Fibroblast of lung (primary cell): ENCODE data around the gene S100A3. TPM values are rescaled to one million over a fixed set of nuclear protein-coding genes. Genes with fewer than 3 reads are reported as not detected.

Source experiments
- DNase-seq, 2 donors: peaks; one replicate each; pipeline versions ENCODE4 v3.0.0 to v3.0.0-alpha.2; 2010; ENCODE audit warnings: low read depth in 2 of 2
- H2AFZ ChIP-seq: 2 replicates; pipeline ENCODE4 v1.5.1; 2012; ENCODE audit warnings: low read length, control low read depth, inconsistent platforms
- H3K27ac ChIP-seq: 2 replicates; pipeline ENCODE4 v1.5.1; 2011; ENCODE audit warnings: low read length, control low read depth; ENCODE audit not compliant: insufficient read depth
- H3K27me3 ChIP-seq: 2 replicates; pipeline ENCODE4 v1.5.1; 2011; ENCODE audit warnings: mild to moderate bottlenecking, low read length; ENCODE audit not compliant: control insufficient read depth, insufficient read depth
- H3K36me3 ChIP-seq: 2 replicates; pipeline ENCODE4 v1.5.1; 2011; ENCODE audit warnings: low read length; ENCODE audit not compliant: control insufficient read depth, insufficient read depth
- H3K4me1 ChIP-seq: 2 replicates; pipeline ENCODE4 v1.5.1; 2011; ENCODE audit warnings: low read length; ENCODE audit not compliant: control insufficient read depth, insufficient read depth; ENCODE audit errors: extremely low read depth
- H3K4me2 ChIP-seq: 2 replicates; pipeline ENCODE4 v1.5.1; 2011; ENCODE audit warnings: low read length, control low read depth; ENCODE audit not compliant: insufficient read depth; ENCODE audit errors: extremely low read depth
- H3K4me3 ChIP-seq, 4 experiments: fragments of 200-600 bp in 1 of 4; sonication (generic) in 1 of 4; replicated peaks in 1 of 4; 2 replicates each; pipeline ENCODE4 v1.5.1; 2011 to 2016; ENCODE audit warnings: low read length in 4 of 4, low read depth in 3 of 4, mild to moderate bottlenecking in 3 of 4, control low read depth in 2 of 4, inconsistent platforms in 1 of 4, mixed read lengths in 1 of 4; ENCODE audit not compliant: insufficient read depth in 1 of 4; ENCODE audit errors: control extremely low read depth in 1 of 4
- H3K79me2 ChIP-seq: 2 replicates; pipeline ENCODE4 v1.5.1; 2012; ENCODE audit warnings: mild to moderate bottlenecking, low read length, inconsistent platforms; ENCODE audit not compliant: control insufficient read depth, insufficient read depth
- H3K9ac ChIP-seq: 2 replicates; pipeline ENCODE4 v1.5.1; 2011; ENCODE audit warnings: mild to moderate bottlenecking, low read length, control low read depth; ENCODE audit not compliant: insufficient read depth
- H3K9me3 ChIP-seq: 2 replicates; pipeline ENCODE4 v1.5.1; 2012; ENCODE audit warnings: low read depth, low read length; ENCODE audit not compliant: control insufficient read depth, insufficient read depth
- H4K20me1 ChIP-seq: 2 replicates; pipeline ENCODE4 v1.5.1; 2011; ENCODE audit warnings: low read length; ENCODE audit not compliant: control insufficient read depth, insufficient read depth; ENCODE audit errors: extremely low read depth
- EZH2 ChIP-seq: IDR thresholded peaks from 2 replicates; pipeline ENCODE4 v1.5.1; 2012; ENCODE audit warnings: low read length, control low read depth, mild to moderate bottlenecking; ENCODE audit errors: missing control alignments
- polyA plus RNA-seq, 2 donors: library from polyadenylated mRNA; depleted of rRNA in 1 of 2; stranded (reverse) in 1 of 2; unstranded in 1 of 2; fragments of >200 nt; gene quantifications; 2 replicates each; pipeline ENCODE4 v1.2.1, GENCODE V29; 2011 to 2012; ENCODE audit warnings: missing spikeins in 1 of 2
- total RNA-seq: library from RNA; depleted of rRNA; stranded (reverse); fragments of >200 nt; gene quantifications from 2 replicates; pipeline ENCODE4 v1.2.1, GENCODE V29; 2014
- TF ChIP-seq, protein P1 (sequence below), 2 donors: IDR thresholded peaks in 1 of 2; conservative IDR thresholded peaks in 1 of 2; 1 replicate in 1 of 2; 2 replicates in 1 of 2; pipeline ENCODE4 v1.5.1; 2011 to 2012; ENCODE audit warnings: low read length in 2 of 2, control low read depth in 1 of 2, inconsistent platforms in 1 of 2, low read depth in 1 of 2, mild to moderate bottlenecking in 1 of 2

S100A3 gene
- total and polyA plus RNA-seq, 2 donors (not counting 1 experiment from before 2014, with no cell fraction given), result 6.8 to 14.8 TPM

DNA sequence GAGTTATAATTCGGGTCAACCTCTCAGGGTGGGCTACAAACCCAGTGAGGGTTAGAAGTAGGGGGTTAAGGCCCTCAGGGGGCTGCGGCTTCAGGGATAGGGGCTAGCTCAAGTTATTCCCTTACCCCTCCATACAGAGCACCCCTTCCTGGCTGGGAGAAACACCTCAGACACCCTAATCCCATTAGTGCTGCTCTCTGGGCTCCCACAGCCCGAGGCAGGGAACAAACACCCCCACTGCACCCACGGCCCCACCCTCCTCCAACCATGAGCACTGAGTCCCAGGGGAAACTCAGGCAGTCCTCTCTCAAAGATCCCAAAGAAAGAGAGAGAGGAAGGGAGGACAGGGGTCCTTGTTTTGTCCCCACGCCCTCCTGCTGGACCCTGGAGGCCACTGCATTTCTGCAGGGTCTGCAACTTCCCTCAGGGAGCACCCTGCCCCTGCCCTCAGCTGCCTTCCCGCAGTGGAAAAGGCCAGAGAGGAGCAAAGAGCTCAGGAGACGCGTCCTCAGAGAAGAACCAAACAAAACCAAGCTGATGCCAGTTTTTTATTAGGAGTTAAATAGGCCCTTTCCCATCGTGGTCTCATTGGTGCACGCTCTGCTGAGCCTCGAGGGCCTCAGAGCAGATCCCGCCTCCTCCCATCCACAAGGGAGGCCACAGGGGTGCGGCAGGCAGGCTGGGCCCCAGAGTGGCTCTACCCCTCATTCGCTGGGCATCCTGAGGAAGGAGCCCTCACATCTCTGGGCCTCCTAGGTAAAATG is 2.1 kb downstream of the S100A3 start:
- peak overlapping the region; percentile 84 for H3K27ac ChIP-seq
- H3K9me3 ChIP-seq, result no peaks in the 10 kb centered on the region
- TF ChIP-seq EZH2, result no peak
- TF ChIP-seq, protein P1, sequence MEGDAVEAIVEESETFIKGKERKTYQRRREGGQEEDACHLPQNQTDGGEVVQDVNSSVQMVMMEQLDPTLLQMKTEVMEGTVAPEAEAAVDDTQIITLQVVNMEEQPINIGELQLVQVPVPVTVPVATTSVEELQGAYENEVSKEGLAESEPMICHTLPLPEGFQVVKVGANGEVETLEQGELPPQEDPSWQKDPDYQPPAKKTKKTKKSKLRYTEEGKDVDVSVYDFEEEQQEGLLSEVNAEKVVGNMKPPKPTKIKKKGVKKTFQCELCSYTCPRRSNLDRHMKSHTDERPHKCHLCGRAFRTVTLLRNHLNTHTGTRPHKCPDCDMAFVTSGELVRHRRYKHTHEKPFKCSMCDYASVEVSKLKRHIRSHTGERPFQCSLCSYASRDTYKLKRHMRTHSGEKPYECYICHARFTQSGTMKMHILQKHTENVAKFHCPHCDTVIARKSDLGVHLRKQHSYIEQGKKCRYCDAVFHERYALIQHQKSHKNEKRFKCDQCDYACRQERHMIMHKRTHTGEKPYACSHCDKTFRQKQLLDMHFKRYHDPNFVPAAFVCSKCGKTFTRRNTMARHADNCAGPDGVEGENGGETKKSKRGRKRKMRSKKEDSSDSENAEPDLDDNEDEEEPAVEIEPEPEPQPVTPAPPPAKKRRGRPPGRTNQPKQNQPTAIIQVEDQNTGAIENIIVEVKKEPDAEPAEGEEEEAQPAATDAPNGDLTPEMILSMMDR (conservative IDR thresholded peaks at IDR 0.05 in 1 of 2, IDR thresholded peaks at IDR 0.05 in 1 of 2; ENCODE audit: low read depth in 1 of 2, low read length in 2 of 2), result no peak
- peak overlapping the region in 2 of 4 experiments; percentile 14 to 71 for H3K4me3 ChIP-seq
- H3K4me2 ChIP-seq, result peak overlapping the region; percentile 77
- no peak for DNase-seq
- peaks cover 38% of the 10 kb centered on the region for H3K4me1 ChIP-seq
- no peaks in the 10 kb centered on the region for H3K27me3 ChIP-seq
- H3K9ac ChIP-seq, result no peak overlapping the region
- H3K79me2 ChIP-seq, result peaks cover 8% of the 10 kb centered on the region
- H2AFZ ChIP-seq, result no peak overlapping the region
- H3K36me3 ChIP-seq, result no peaks in the 10 kb centered on the region
- no peaks in the 10 kb centered on the region for H4K20me1 ChIP-seq

DNA sequence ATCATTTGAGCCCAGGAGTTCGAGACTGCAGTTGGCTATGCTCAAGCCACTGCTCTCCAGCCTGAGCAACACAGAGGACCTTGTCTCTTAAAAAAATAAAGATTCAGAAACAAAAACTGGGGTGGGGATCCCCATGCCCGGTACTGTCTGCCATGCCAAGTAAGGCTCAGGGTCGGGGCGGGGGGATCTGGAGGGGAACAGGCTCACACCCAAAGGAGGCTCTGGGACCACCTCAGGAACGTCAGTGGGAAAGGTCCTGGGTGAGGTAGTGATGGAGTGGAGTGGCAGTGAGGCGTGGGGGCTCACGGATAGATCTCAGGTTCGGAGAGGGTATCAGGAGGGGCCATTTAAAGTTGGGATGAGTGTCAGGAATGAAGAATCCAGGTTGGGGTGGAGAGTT is 2.7 kb downstream of the S100A3 start:
- no peaks in the 10 kb centered on the region for H3K27me3 ChIP-seq
- H3K36me3 ChIP-seq, result no peaks in the 10 kb centered on the region
- no peaks in the 10 kb centered on the region for H4K20me1 ChIP-seq
- no peak for DNase-seq
- H3K4me1 ChIP-seq, result peaks cover 38% of the 10 kb centered on the region
- peak overlapping the region; percentile 77 for H3K4me2 ChIP-seq
- peak overlapping the region in 3 of 4 experiments; percentile 14 to 71 (median 34) for H3K4me3 ChIP-seq
- H3K27ac ChIP-seq, result peak overlapping the region; percentile 84
- H3K9ac ChIP-seq, result no peak overlapping the region
- H3K79me2 ChIP-seq, result peaks cover 8% of the 10 kb centered on the region
- H2AFZ ChIP-seq, result no peak overlapping the region
- no peak for TF ChIP-seq EZH2
- TF ChIP-seq, protein P1 (conservative IDR thresholded peaks at IDR 0.05 in 1 of 2, IDR thresholded peaks at IDR 0.05 in 1 of 2; ENCODE audit: low read depth in 1 of 2, low read length in 2 of 2), result no peak
- no peaks in the 10 kb centered on the region for H3K9me3 ChIP-seq

DNA sequence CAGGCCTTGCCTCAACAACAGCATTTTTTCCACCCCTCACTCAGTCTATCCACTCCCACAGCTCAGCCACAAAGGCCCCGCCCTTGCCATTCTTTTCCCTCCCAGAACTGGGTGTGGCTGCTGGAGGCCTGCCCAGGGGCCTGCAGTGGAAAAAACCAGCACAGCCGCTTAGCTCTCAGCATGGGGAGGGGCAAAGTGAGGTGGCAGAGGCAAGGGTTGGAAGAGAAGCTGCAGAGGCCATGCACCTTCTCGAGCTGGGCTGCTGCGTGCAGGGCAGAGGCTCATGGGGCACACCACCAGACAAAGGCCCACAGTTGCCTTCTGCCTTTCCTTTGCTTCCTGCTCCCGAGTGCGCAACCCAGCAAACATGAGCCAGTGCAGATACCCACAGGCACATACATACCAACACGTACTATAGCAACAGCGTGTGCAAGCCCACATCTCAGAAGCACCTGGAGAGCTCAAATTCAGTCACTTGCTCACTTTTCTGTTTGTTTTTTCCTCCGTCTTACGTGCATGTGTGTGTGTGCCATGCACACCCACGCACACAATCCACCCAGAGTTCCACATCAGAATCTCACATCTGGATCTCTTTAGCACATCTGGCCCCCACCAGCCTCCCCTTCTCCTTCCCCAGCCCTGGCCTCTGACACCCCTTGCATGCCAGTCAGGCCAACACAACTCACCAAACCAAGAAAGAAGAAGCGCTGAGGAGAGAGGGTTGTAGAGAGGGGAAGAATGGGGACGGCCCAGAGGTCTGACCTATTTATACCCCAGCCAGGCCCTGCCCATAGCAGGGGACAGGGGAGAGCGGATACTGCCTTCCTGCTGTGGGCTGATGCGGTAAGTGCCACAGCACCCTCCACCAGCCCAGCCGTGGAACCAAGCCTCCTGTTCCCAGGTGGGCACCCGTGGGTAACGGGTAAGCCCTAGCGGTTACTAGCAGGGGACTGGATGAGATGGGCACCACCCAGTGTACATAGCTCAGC is 3.7 kb downstream of the S100A3 start, which contains the start of gene S100A4:
S100A4 (minus strand) TSS at position 740 of the 989 bp plus-strand sequence. CDS start 1,012 bp downstream, outside the sequence.
- Histone ChIP-seq H3K27me3 (no peaks in the 10 kb centered on the region), H3K9ac (peak within 1 kb of the TSS; percentile 47), H3K4me1 (peaks cover 41% of the 10 kb centered on the region), H3K79me2 (peaks cover 8% of the 10 kb centered on the region), H3K36me3 (no peaks in the 10 kb centered on the region), H3K4me2 (peak within 1 kb of the TSS; percentile 77), H4K20me1 (no peaks in the 10 kb centered on the region), H2AFZ (no peak within 1 kb of the TSS), H3K4me3 (peak within 1 kb of the TSS in 3 of 4 experiments; percentile 34 to 71 (median 47)), H3K27ac (peak within 1 kb of the TSS; percentile 84), H3K9me3 (no peaks in the 10 kb centered on the region)
- DNase-seq, result peak; percentile 94
- TF ChIP-seq, protein P1 (conservative IDR thresholded peaks at IDR 0.05 in 1 of 2, IDR thresholded peaks at IDR 0.05 in 1 of 2; ENCODE audit: low read depth in 1 of 2, low read length in 2 of 2), result no peak
- no peak for TF ChIP-seq EZH2
